ENCODE results near the gene ZNRF2.

Gene ZNRF2

GRCh38 chr7:30284298-30285066 is at the start of gene ZNRF2:
TSS of gene ZNRF2 (plus strand) at chr7:30284597. CDS start at chr7:30285358, 761 bp downstream.
- peak; percentile 100 for DNase-seq (ENCODE audit: low spot score)

DNA sequence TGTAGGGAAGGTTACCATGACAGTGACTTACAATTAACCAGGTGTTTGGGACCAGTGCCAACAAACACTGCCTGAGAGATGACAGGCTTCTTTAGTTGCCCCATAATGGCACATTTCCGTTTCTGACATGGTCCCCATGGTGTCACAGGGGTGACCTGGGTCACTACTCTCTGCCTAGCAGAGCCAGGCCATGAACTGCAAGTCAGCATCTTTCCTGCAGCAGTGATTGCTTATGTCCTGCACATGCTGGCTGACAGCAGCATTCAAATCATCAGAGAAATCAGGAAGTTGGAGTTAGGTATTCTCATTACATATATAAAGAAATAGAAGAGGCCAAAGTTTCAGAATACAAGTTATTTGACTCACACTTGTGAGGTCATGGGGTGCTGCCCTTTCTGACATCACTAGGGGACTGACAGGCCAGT is 47.1 kb upstream of the ZNRF2 start:
- DNase-seq (ENCODE audit: low spot score) = no peak

GRCh38 chr7:30238721-30239441 is 45.5 kb upstream of the ZNRF2 start:
- no peak for DNase-seq (ENCODE audit: low spot score)

DNA sequence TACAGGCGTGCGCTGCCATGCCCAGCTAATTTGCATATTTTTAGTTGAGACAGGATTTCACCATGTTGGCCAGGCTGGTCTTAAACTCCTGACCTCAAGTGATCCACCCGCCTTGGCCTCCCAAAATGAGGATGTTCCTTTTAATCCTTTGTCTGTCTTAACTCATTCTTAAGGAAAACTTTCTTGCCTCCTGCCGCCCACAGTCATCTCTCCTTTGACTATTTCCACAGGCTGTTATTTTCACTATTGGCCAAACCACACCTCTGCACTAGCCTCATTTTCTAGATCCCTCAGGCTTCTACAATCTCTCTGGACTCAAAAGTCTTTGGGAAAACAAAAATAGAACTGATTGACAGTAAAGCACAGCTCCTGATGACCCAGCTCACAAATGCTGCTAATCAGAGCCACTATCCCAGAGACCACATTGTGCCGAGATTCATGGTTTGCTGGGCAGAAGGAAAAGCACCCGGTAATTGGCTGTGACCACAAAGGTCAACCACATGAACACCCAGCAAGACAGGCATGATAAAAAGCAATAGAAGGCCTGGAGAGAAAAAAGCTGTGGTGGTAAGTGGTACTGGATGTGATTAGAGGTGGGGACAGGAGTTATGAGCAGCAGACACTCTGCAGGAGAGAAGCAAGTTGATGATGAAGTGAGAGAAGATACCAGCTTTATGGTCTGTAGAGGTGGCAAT is 44.1 kb upstream of the ZNRF2 start:
- DNase-seq (ENCODE audit: low spot score) = no peak

DNA sequence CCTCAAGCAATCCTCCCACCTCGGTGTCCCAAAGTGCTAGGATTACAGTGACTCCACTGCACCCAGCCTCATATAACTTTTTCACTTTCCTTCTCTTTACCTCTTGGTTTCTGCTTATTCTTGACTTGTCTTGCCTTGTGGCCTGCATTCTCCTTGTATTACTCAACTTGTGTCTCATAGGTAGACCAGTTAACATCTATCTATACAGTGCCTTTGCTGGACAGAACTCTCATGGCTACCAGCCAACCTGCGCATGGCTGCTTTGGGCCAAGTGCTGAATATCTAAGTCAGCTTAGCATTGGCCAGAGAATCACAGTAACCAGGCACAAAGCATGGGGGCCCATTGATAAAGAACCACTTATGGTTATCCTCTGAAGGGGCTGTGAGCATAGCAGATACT is 42.6 kb upstream of the ZNRF2 start:
- DNase-seq (ENCODE audit: low spot score) = no peak

DNA sequence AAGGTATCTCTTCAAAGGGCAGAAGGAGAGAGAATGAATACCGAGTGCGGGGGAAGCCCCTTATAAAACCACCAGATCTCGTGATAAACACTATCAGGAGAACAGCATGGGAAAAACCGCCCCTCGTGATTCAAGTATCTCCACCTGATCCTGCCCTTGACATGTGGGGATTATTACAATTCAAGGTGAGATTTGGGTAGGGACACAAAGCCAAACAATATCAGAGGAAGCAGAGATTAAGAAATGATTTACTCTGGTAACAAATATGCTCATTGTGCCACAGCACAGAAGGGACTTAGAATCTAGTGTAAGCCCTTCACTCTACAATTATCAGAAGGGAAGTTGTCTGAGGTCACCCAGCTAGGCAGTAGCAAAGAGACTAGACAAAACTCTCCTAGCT is 40.1 kb upstream of the ZNRF2 start:
- no peak for DNase-seq (ENCODE audit: low spot score)

GRCh38 chr7:30245913-30246312 is 38.5 kb upstream of the ZNRF2 start:
- DNase-seq (ENCODE audit: low spot score) = no peak

DNA sequence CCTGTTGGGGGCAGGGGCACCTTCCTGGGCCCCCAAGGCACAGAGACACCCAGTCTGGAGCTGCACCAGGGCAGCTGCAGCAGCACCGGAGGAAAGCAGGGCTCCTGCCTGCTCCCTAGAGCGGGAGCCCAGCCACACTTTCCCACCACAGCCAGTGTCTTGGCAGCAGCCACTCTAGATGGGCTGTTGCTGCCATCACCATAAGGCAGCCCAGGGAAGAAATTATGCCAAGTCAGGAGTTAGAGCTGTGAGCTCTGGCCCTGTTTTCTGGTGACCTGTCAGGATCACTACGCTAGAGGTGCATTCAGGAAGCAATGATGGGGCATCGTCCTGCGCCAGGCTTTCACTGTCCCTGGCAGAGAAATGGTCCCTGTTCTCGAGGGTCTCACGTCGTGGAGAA is 38.0 kb upstream of the ZNRF2 start:
- DNase-seq (ENCODE audit: low spot score) = no peak

DNA sequence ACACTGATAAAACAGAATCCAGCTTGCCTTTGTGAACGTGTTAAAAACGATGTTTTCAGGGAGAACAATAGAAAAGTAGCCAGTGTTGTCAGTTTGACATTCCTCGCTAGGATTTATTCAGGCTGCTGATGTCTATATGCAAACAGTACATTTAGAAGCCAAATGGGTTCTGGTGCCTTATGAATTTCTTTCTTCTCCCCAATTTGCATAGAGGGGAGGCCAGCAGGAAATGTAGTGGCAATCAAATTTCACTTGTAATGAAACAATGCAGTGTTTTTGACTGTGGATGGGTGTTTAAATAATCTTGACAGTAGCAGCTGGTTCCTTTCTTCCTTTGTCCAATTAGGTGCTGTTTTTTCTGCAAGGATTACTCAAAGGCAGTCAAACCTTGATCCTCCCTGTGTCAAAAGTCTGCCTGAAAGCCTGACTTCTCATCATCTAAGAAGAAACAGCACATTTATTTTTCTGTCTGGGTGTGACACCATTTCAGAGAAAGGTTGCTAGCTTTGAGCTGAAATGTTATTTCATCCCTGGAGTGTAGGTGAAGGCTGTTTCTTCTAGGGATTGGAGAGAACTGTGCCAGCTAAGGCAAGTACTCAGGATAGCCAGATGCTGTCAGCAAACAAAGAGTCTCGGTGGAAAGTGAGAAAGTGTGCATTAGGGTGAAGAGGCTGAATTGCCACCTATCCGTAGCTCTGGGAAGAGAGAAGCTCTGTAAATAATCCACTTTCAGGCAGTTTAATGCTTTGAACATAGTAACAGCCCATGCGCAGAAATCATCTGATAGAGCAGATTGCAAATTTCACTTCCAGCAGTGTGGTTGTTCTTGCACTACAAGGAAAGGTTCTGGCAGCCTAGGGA is 36.6 kb upstream of the ZNRF2 start:
- DNase-seq (ENCODE audit: low spot score) = no peak

GRCh38 chr7:30249316-30249715 is 35.1 kb upstream of the ZNRF2 start:
- no peak for DNase-seq (ENCODE audit: low spot score)

DNA sequence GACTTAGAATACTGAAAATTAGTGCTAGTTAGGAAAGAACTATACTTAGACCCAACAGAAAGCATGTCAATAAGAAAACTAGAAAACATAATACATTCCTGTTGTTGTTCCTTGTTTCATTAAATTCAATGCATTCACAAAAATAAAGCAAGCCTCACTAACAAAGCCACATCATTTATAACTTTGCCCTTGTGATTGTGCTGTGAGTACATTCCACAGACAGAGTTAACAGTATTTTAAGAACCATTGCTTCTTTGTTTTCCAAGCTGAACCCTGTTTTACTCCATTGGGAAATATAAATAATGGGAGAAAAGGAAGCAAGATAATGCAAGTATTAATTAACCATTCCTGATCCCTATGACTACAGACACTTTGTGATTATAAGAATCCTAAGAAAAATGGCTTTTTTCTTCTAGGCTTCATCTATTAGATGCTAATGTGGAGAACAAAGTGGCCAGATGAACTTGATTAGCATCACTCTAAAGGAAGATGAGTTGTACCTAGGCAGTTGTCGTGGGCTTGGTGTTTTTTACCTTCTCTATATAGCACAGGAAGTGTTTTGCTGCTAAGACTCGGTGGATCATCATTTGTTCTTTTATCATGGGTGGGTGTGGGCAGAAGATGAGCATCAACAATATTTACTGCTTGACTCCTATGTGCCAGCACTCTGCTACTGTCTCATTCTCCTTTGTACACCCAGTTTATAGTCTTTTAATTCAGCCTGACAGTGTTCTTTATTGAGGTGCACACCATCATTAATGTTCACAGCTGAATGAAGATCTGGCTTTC is 34.2 kb upstream of the ZNRF2 start:
- peak; percentile 9 for DNase-seq (ENCODE audit: low spot score)

GRCh38 chr7:30251708-30252329 is 32.6 kb upstream of the ZNRF2 start:
- no peak for DNase-seq (ENCODE audit: low spot score)

DNA sequence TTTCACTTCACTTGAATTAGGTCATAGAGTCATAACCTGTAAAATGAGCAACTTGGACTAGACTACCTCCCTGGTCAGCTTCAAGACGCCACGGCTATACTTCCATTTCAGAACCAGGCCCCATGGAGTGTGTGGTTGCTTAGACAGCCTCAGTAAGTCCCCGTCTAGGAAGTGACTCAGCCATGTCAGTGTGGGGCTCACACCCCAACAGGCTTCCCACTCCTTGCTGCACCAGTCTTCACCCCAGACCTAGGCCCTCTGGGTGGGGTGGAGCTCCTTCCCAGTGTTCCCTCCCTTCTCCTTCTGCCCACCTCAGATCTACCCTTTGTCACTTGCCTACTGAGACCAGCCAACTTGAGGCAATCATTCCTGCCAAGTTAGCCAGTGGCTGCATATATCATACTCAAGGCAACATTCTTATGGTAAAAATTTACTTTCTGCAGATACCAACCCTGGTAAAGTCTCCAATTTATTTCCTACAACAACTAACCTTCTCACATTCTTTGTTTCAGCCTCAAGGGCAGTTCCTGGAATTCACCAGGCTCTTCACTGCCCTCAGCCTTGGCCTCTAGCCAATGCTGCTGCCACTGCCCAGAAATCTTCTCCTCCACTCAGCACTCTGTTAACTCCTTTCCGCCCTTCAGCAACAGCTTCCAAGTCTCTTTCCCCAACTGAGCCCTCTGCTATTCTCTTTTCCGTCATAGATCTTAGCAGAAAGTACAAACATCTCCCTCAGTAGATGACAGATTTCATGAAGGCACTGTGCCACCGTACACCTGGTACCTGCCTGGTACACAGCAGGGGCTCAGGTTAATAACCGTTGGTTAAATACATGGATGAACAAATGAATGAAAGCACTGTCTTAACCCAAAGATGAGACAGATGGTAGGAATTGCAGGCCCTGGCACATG is 31.3 kb upstream of the ZNRF2 start:
- DNase-seq (ENCODE audit: low spot score) = no peak

- no peak for DNase-seq (ENCODE audit: low spot score)
Measured at GRCh38 chr7:30253796-30254165, 30.6 kb upstream of the ZNRF2 start.

DNA sequence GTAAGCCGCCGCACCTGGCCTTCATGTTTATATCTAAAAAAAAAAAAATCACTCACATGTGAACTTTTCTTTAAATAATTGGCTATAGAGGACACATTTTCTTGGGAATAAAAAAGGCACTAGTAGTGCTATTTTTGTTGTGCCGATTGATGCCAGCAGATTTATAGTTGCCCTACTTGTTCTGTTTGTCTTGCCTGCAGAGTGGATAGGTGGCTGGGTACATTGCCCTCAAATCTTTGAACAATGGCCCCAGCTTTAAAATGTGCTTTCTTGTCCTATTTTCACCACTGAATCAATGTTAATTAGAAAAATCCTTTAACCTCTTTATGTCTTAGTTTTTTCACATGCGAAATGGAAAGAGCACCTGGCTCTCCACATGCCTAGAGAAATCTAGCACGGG is 30.1 kb upstream of the ZNRF2 start:
- no peak for DNase-seq (ENCODE audit: low spot score)

GRCh38 chr7:30254717-30255063 is 29.7 kb upstream of the ZNRF2 start:
- DNase-seq (ENCODE audit: low spot score) = no peak

DNA sequence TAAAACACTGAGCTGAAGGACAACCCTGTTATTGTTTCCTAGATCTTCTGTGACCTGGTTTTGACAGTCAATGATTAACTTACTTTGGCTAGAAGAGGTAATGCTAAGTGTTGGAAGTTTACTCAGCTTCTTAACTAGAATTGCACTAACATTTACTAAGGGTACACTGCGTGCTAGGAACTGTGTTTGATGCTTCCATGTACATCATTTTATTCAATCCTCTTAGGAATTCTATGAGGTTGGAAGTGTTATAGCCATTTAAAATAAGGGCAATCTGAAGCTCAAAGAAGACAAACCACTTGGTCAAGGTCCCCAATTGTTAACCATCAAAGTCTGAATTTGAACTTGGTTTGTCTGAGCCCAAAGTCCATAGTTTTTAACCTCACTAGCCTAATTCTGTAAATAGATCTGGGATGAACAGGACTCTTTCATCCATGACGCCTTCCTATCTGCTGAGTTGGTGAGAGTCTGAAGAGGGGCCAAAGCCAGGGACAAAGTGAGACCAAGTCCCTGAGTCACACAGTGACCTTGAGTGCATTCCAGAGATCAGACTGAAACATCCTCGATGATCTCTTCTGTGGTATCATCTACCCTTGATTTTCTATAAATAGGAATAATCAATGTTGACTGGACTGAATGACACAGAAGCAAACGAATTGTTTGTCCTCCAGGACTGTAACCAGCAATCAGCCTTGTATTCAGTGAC is 29.2 kb upstream of the ZNRF2 start:
- no peak for DNase-seq (ENCODE audit: low spot score)

DNA sequence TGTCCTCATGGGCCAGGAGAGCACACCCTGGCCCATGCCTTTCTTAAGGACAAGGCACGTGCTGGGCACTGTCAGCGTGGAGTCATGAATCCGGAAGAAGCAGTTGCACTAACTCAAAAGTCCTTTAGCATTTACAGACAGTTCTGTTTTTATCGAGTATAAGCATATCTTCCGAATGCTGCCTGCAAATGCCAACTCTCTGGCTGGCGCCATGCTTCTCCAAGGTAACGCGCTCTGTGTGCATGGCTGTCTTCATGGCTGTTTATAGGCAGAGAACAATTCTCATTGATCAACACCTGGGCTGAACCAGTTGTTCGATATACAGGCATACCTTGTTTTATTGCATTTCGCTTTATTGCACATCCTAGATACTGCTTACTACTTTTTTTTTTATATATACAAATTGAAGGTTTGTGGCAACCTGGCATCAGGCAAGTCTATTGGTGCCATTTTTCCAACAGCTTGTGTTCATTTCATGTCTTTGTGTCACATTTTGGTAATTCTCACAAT is 28.0 kb upstream of the ZNRF2 start:
- no peak for DNase-seq (ENCODE audit: low spot score)

GRCh38 chr7:30260246-30260768 is 24.1 kb upstream of the ZNRF2 start:
- no peak for DNase-seq (ENCODE audit: low spot score)

All from CD4-positive, alpha-beta T cell treated with Interleukin-6 at 100 ng/mL for 8 hours (primary cell).